ENCODE results near the gene EFTUD2. TPM values are rescaled to one million over a fixed set of nuclear protein-coding genes. Genes with fewer than 3 reads are reported as not detected.

Gene EFTUD2
- total and polyA plus RNA-seq, 2 of the 8 experiments (the other 6 are each of a cell fraction or from before 2014, with no cell fraction given): 118 to 195 TPM

GRCh38 chr17:44844390-44844830 is 54.8 kb downstream of the EFTUD2 start:
- Histone ChIP-seq H3K79me1 (ENCODE audit: low read depth, low read length) (no peaks in the 10 kb centered on the region), H4K8ac (ENCODE audit: extremely low read depth, insufficient read depth, low read length) (no peak overlapping the region), H3K9ac (replicated peaks in 1 of 4; ENCODE audit: extremely low read depth in 1 of 4, low read depth in 3 of 4, low read length in 3 of 4) (peak overlapping the region in 1 of 4 experiments; percentile 2; a peak in 1 of 7 replicates), H3K36me3 (ENCODE audit: control insufficient read depth in 2 of 4, insufficient read depth in 4 of 4, low read length in 3 of 4) (no peaks in the 10 kb centered on the region), H4K91ac (replicated peaks; ENCODE audit: insufficient read length, low read length) (no peak overlapping the region), H3K23me2 (ENCODE audit: low read depth, low read length) (no peaks in the 10 kb centered on the region), H2BK15ac (ENCODE audit: low read length) (0 out of 2 replicates have a peak overlapping the region, but pooled peaks have one; percentile 23), H3K27me3 (replicated peaks in 1 of 4; ENCODE audit: control insufficient read depth in 3 of 4, extremely low read depth in 1 of 4, insufficient read depth in 3 of 4, low read length in 3 of 4) (no peaks in the 10 kb centered on the region), H3K23ac (ENCODE audit: insufficient read length) (no peak overlapping the region), H3K4me3 (ENCODE audit: extremely low read depth in 1 of 4, insufficient read depth in 2 of 4, low read depth in 3 of 4, low read length in 4 of 4) (no peak overlapping the region), H3K14ac (ENCODE audit: insufficient read length) (no peak overlapping the region), H3K27ac (ENCODE audit: low read depth, low read length) (no peak overlapping the region), H3K79me2 (ENCODE audit: control insufficient read depth in 1 of 2, insufficient read depth in 2 of 2, low read length in 2 of 2) (no peaks in the 10 kb centered on the region), H2BK20ac (ENCODE audit: low read length) (no peak overlapping the region), H2BK5ac (ENCODE audit: low read depth, low read length) (peak overlapping the region; percentile 12; the same call in 1 of the 2 replicates), H2BK120ac (replicated peaks; ENCODE audit: low read depth, low read length) (no peak overlapping the region), H3K18ac (ENCODE audit: extremely low read depth, low read length) (0 out of 2 replicates have a peak overlapping the region, but pooled peaks have one; percentile 0), H3K4me1 (replicated peaks in 1 of 4; ENCODE audit: control insufficient read depth in 3 of 4, insufficient read depth in 4 of 4, low read length in 3 of 4) (peaks cover 6 to 22% (median 11%) of the 10 kb centered on the region in 4 experiments), H2AK5ac (ENCODE audit: low read depth, low read length) (no peak overlapping the region), H3K56ac (replicated peaks; ENCODE audit: insufficient read length, low read depth, low read length) (no peak overlapping the region), H3K4ac (replicated peaks; ENCODE audit: insufficient read length, low read depth, low read length) (no peak overlapping the region), H4K5ac (ENCODE audit: insufficient read length, low read depth, low read length) (no peak overlapping the region), H2BK12ac (ENCODE audit: low read depth, low read length) (0 out of 2 replicates have a peak overlapping the region, but pooled peaks have one; percentile 21), H2AFZ (ENCODE audit: low read length) (no peak overlapping the region), H4K20me1 (replicated peaks in 1 of 2; ENCODE audit: control insufficient read depth in 1 of 2, insufficient read depth in 2 of 2, low read length in 2 of 2) (no peaks in the 10 kb centered on the region), H3K4me2 (ENCODE audit: insufficient read depth in 1 of 2, low read depth in 2 of 2, low read length in 2 of 2) (no peak overlapping the region; a peak in 1 of 4 replicates), H3K9me3 (ENCODE audit: insufficient read depth in 2 of 2, low read depth in 1 of 2, low read length in 1 of 2) (no peaks in the 10 kb centered on the region)
- WGBS, 2 experiments (ENCODE audit: extremely low coverage in 1 of 2, insufficient coverage in 1 of 2, insufficient read length in 1 of 2, insufficient replicate concordance in 2 of 2, low coverage in 1 of 2, low lambda C conversion rate in 2 of 2, missing lambda C conversion rate in 1 of 2): 29% methylated on average over 1 of the region's 1 CpG; no CpG with 5 or more reads in 1 of the 2 experiments
- peak in 1 of 3 experiments; percentile 14; a peak in 1 of 4 replicates for TF ChIP-seq CTCF (IDR thresholded peaks at IDR 0.05; ENCODE audit: control extremely low read depth in 1 of 3, insufficient read depth in 1 of 3, low read depth in 1 of 3, low read length in 3 of 3)
- TF ChIP-seq RAD21 (IDR thresholded peaks at IDR 0.05 in 1 of 2, conservative IDR thresholded peaks at IDR 0.05 in 1 of 2; ENCODE audit: low read depth in 2 of 2, low read length in 2 of 2): peak in 1 of 2 experiments; percentile 25; a peak in 1 of 4 replicates
- TF ChIP-seq TCF12 (IDR thresholded peaks at IDR 0.05; ENCODE audit: low read depth, low read length): no peak
- ChIA-PET CTCF (ENCODE audit: partially characterized antibody) (interaction anchor here (0.6 to 28.4 kb wide), 11 partner anchors 11 to 381 kb away, joined by 3 to 577 read pairs (median 3); no protein-coding TSS in a partner anchor), POLR2A (ENCODE audit: partially characterized antibody) (interaction anchor here (1.2 to 7.4 kb wide), 12 partner anchors 12 to 76 kb away, joined by 3 to 58 read pairs (median 5); partner anchors contain the start of gene GJC1)
- FAIRE-seq (no peak), DNase-seq (ENCODE audit: low read depth in 1 of 2, low spot score in 2 of 2) (no peak)
